B cell (primary cell): ENCODE results near the gene FGF6. TPM values are rescaled to one million over a fixed set of nuclear protein-coding genes. Genes with fewer than 3 reads are reported as not detected.

Experiments used
- ATAC-seq: fragments of 200-7000 bp; cut with Tn5 transposase; one replicate; pipeline ENCODE4 v1.10.0; 2021; ENCODE audit warnings: low read depth, mild to moderate bottlenecking, moderate number of reproducible peaks, moderate library complexity
- CTCF ChIA-PET: fragments of 350-600 bp; sonication (Branson Sonifier 250); formaldehyde crosslinking; loops from one replicate; lab custom pipeline; 2021; ENCODE audit warnings: antibody characterized with exemption, inconsistent platforms; lab: Charles Lee
- POLR2A ChIA-PET: fragments of 350-600 bp; sonication (Branson Sonifier 250); formaldehyde crosslinking; loops from one replicate; lab custom pipeline; 2021; ENCODE audit warnings: antibody characterized with exemption; lab: Charles Lee
- DNase-seq: peaks from one replicate; pipeline ENCODE4 v3.0.0; 2013
- H2AFZ ChIP-seq: 2 replicates; pipeline ENCODE4 v1.6.1; 2012; ENCODE audit warnings: mild to moderate bottlenecking, low read depth, low read length; ENCODE audit not compliant: insufficient read depth, poor library complexity, severe bottlenecking
- H3K27ac ChIP-seq, 2 donors: 1 replicate in 1 of 2; 2 replicates in 1 of 2; pipeline ENCODE4 v1.5.1; 2012 to 2013; ENCODE audit warnings: low read length in 2 of 2, mild to moderate bottlenecking in 2 of 2, moderate library complexity in 1 of 2
- H3K27me3 ChIP-seq, 4 experiments: fragments of 200-600 bp in 1 of 4; sonication (generic) in 1 of 4; replicated peaks in 1 of 4; 1 replicate in 2 of 4; 2 replicates in 2 of 4; pipeline versions ENCODE4 v1.6.1 to v1.7.0; 2013 to 2016; ENCODE audit warnings: low read length in 3 of 4, mild to moderate bottlenecking in 2 of 4, mixed read lengths in 1 of 4, moderate library complexity in 1 of 4; ENCODE audit not compliant: insufficient read depth in 4 of 4, control insufficient read depth in 3 of 4; ENCODE audit errors: control extremely low read depth in 1 of 4
- H3K36me3 ChIP-seq, 2 experiments: replicated peaks in 1 of 2; 1 replicate in 1 of 2; 2 replicates in 1 of 2; pipeline versions ENCODE4 v1.6.1 to v1.7.1; 2013; ENCODE audit warnings: low read length in 1 of 2; ENCODE audit not compliant: insufficient read depth in 2 of 2, control insufficient read depth in 1 of 2; ENCODE audit errors: control extremely low read depth in 1 of 2, extremely low read depth in 1 of 2
- H3K4me1 ChIP-seq, 2 donors: fragments of 200-600 bp in 1 of 2; sonication (generic) in 1 of 2; 1 replicate in 1 of 2; 2 replicates in 1 of 2; pipeline versions ENCODE4 v1.5.1 to v1.6.1; 2013 to 2017; ENCODE audit warnings: low read length in 2 of 2; ENCODE audit not compliant: control insufficient read depth in 2 of 2, insufficient read depth in 2 of 2
- H3K4me2 ChIP-seq: replicated peaks from 2 replicates; pipeline ENCODE3; 2012; ENCODE audit warnings: mild to moderate bottlenecking, low read depth, low read length; ENCODE audit not compliant: poor library complexity, severe bottlenecking
- H3K4me3 ChIP-seq, 5 experiments: fragments of 200-600 bp in 1 of 5; sonication (generic) in 1 of 5; 1 replicate in 3 of 5; 2 replicates in 2 of 5; pipeline versions ENCODE4 v1.5.1 to v1.7.0; 2011 to 2016; ENCODE audit warnings: low read length in 4 of 5, mild to moderate bottlenecking in 4 of 5, low read depth in 2 of 5, control low read depth in 1 of 5, moderate library complexity in 1 of 5; ENCODE audit not compliant: insufficient read depth in 1 of 5; ENCODE audit errors: control extremely low read depth in 1 of 5, extremely low read depth in 1 of 5
- H3K79me2 ChIP-seq: fragments of 200-600 bp; sonication (generic); one replicate; pipeline ENCODE4 v1.6.0; 2016; ENCODE audit warnings: low read length; ENCODE audit not compliant: control insufficient read depth, insufficient read depth
- H3K9ac ChIP-seq: fragments of 200-600 bp; sonication (generic); 2 replicates; pipeline ENCODE4 v1.6.1; 2017; ENCODE audit warnings: mild to moderate bottlenecking, low read length, moderate library complexity
- H3K9me3 ChIP-seq, 3 donors: one replicate each; pipeline versions ENCODE4 v1.6.1 to v1.7.1; 2013; ENCODE audit warnings: low read length in 2 of 3; ENCODE audit not compliant: control insufficient read depth in 2 of 3, insufficient read depth in 1 of 3; ENCODE audit errors: control extremely low read depth in 1 of 3
- H4K20me1 ChIP-seq: 2 replicates; pipeline ENCODE4 v1.6.0; 2012; ENCODE audit warnings: mild to moderate bottlenecking, low read length; ENCODE audit not compliant: insufficient read depth, control insufficient read depth, poor library complexity, severe bottlenecking
- H3K27ac Mint-ChIP-seq: one replicate; pipeline ENCODE4 v1.8.0; 2021; ENCODE audit warnings: mixed read lengths
- H3K27me3 Mint-ChIP-seq: one replicate; pipeline ENCODE4 v1.8.0; 2021; ENCODE audit warnings: mixed read lengths
- H3K4me1 Mint-ChIP-seq: one replicate; pipeline ENCODE4 v1.8.0; 2021; ENCODE audit warnings: mixed read lengths
- H3K4me3 Mint-ChIP-seq: one replicate; pipeline ENCODE4 v1.8.0; 2021; ENCODE audit warnings: mixed read lengths
- H3K9me3 Mint-ChIP-seq: one replicate; pipeline ENCODE4 v1.8.0; 2022; ENCODE audit warnings: mixed read lengths; ENCODE audit not compliant: insufficient read depth
- CTCF ChIP-seq: fragments of 200-600 bp; IDR thresholded peaks from one replicate; pipeline ENCODE4 v1.8.0; 2022; ENCODE audit warnings: antibody characterized with exemption, mild to moderate bottlenecking
- EZH2 ChIP-seq: IDR thresholded peaks from 2 replicates; pipeline ENCODE4 v1.6.1; 2012; ENCODE audit warnings: borderline replicate concordance, low read depth, mild to moderate bottlenecking, moderate library complexity, low read length; ENCODE audit not compliant: insufficient read depth, poor library complexity, severe bottlenecking
- WGBS: methylation state at CpG from one replicate; pipeline ENCODE4 v1.1.5; 2013; ENCODE audit warnings: missing lambda C conversion rate; ENCODE audit not compliant: insufficient coverage; 5-methylcytosine and 5-hydroxymethylcytosine counted together
- intact Hi-C: fragments of 100-400 bp; cut with micrococcal nuclease; formaldehyde crosslinking; loops from one replicate; pipeline ENCODE4 v1.10.0; 2022
- polyA plus RNA-seq: library from polyadenylated mRNA; depleted of rRNA; stranded (reverse); fragments of >200 nt; gene quantifications from 2 replicates; pipeline ENCODE4 v1.2.3, GENCODE V29; 2012
- total RNA-seq, 2 donors: library from RNA; stranded (reverse); fragments of 120-200 nt in 1 of 2; gene quantifications; 1 replicate in 1 of 2; 2 replicates in 1 of 2; pipeline versions ENCODE4 v1.2.3 to v1.2.4, GENCODE V29; 2013 to 2022

FGF6 gene
- total and polyA plus RNA-seq, 2 donors (not counting 1 experiment from before 2014, with no cell fraction given) = not detected

GRCh38 chr12:4441355-4442335 lies 4.0 kb downstream of the FGF6 start:
- H3K4me1 ChIP-seq = peaks cover 16 to 17% of the 10 kb centered on the region in 2 donors
- H3K4me1 Mint-ChIP-seq = peaks cover 25% of the 10 kb centered on the region
- H3K4me2 ChIP-seq = no peak overlapping the region
- no peak for TF ChIP-seq EZH2
- no peak for TF ChIP-seq CTCF
- no peaks in the 10 kb centered on the region for H3K79me2 ChIP-seq
- no peak overlapping the region for H3K27ac Mint-ChIP-seq
- H3K9me3 ChIP-seq = no peaks in the 10 kb centered on the region
- CTCF ChIA-PET = no interaction called here
- H3K27me3 Mint-ChIP-seq = peaks cover 24% of the 10 kb centered on the region
- no peak overlapping the region for H3K9ac ChIP-seq
- intact Hi-C loops = no loop called here
- ATAC-seq (no peak), DNase-seq (no peak)
- H3K27me3 ChIP-seq = peaks cover 0 to 9% (median 3%) of the 10 kb centered on the region in 4 experiments
- H3K9me3 Mint-ChIP-seq = no peaks in the 10 kb centered on the region
- WGBS = 34% methylated on average over 11 of the region's 19 CpGs
- H3K27ac ChIP-seq = no peak overlapping the region
- no peaks in the 10 kb centered on the region for H3K36me3 ChIP-seq
- H4K20me1 ChIP-seq = no peaks in the 10 kb centered on the region
- no peak overlapping the region for H3K4me3 ChIP-seq
- H2AFZ ChIP-seq = no peak overlapping the region
- POLR2A ChIA-PET = no interaction called here
- H3K4me3 Mint-ChIP-seq = no peak overlapping the region
